GM21367 (cell line): ENCODE results near the gene PSD.
"Not testable (repeated sequence)": the region's sequence is repeated elsewhere in the genome, so short reads cannot be mapped to it uniquely, and the experiment has no call there.

Experiments
- ATAC-seq: cut with Tn5 transposase; IDR thresholded peaks from one replicate; pipeline ENCODE4 v1.9.1; 2021; ENCODE audit not compliant: unreplicated experiment

PSD gene

DNA sequence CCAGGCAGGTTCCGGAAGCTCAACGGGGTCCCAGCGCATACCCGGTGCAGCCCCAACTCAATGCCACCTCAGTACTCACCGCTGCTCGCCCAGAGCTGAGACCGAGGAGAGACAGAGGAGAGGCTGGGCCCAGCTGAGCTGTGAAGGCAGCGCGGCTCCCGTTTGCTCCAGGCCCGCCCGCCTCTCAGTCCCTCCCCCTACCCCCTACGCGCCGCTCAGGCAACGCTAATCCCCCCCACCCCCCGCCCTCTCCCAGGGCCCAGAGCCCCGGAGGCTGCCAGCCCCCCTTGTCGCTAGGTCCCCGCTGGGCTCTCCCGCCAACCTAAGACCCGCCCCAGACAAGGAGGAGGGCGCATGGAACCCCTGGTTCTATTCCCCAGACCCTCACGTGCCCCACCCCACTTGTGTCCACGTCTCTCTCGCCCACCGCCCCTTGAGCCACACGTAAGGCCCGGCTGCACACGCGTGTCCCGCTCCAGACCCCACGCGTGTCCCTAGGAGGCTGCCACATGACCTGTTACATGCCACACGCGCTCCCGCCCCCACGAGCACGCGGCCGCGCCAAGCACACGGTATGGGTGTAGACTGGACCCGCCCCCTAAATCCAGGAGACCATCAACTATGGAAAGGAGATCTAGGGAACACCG lies at the start of gene PSD:
TSS of gene PSD (minus strand) at position 164 of the 647 bp plus-strand sequence. CDS start 1,747 bp downstream, outside the sequence.
- no peak for ATAC-seq

DNA sequence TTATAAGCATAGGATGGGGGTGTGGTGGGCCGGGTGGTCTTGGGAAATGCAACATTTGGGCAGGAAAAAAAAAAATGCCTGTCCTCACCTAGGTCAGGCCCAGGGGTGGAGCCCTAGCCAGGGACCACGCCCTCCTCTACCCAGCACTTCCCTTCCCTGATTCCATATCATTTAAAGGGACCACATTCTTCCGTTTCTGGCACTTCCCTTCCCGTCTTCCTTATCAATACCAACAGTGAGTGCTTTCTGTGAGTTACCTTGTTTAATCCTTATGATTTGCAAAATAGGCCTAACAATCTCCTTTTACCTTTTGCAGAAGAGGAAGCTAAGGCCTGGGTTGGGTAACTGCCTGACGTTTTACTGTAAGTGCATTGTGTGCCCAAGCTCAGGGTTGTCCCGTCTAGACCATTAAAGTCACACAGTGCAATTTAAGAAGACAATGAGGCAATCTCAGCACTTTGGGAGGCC lies 49.4 kb upstream of the PSD start:
- no peak for ATAC-seq

DNA sequence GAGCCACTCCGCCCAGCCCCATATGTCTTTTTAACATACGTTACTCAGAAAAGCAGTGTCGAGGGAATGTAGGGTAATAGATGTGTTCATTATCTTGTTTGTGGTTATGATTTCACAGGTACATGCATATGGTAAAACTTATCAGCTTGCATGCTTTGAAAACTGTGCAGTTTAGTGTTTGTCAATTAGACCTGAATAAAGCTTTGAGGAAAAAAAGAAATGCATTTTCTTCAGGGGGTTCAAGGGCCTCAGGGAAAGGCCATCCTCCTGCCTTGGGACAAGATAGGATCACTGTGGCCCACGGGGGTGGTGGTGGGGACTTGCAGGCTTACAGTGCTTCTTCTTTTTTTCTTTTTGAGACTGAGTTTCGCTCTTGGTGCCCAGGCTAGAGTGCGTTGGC lies 48.7 kb upstream of the PSD start:
- no peak for ATAC-seq

DNA sequence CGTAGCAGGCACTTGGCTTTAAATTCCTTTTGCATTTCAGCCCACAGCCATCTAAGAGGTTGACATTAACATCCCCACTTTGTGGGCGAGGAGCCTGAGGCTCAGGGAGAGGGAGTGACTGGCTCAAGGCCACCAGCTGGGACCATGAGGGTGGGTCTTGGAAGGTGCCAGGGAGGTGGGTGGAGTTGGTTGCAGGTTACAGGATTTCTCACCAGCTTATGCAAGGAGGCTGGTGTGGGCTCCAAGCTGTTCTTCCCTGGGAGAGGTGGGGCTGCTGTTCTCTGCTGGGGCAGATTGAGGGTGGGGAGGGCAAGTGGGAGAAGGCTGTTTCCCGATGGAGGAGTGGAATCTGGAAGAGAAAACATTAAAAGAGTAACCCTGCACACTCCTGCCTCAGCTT lies 46.9 kb upstream of the PSD start:
- no peak for ATAC-seq

DNA sequence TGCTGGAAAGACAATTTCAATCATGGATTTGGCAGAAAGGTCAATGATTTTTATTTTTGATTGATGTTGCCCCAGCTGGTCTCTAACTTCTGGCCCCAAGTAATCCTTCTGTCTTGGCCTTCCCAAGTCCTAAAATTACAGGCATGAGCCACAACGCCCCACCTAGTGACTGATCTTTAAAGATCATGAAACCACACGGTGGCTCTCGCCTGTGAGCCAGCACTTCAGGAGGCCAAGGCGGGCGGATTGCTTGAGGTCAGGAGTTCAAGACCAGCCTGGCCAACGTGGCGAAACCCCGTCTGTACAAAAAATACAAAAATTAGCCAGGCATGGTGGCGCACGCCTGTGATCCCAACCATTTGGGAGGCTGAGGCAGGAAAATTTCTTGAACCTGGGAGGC lies 45.4 kb upstream of the PSD start:
- no peak for ATAC-seq

DNA sequence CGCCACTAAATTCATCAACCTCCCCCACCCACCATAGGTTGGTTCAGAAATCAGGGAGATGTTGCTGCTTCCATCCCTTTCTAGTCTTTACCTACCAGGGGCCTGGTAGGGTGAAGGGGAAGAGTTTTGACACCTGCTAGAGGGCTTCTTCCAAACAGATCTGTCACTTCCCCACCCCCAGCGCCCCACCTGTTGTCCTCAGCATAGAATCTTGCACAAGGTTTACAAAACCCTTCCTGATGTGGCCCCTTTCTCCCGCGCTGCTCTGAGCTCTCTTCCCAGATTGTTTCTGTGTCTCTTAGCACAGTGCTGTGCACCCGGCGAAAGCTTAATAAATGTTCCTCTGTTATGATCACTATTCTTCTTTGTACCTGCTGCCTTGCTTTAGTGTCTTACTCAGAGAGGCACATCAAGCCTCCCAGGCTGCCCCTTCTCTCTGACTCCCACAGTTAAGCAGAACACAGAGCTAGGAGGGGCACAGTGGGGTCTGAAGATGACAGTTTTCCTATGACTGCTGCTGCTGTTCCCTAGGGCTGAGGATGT lies 44.0 kb upstream of the PSD start:
- no peak for ATAC-seq

DNA sequence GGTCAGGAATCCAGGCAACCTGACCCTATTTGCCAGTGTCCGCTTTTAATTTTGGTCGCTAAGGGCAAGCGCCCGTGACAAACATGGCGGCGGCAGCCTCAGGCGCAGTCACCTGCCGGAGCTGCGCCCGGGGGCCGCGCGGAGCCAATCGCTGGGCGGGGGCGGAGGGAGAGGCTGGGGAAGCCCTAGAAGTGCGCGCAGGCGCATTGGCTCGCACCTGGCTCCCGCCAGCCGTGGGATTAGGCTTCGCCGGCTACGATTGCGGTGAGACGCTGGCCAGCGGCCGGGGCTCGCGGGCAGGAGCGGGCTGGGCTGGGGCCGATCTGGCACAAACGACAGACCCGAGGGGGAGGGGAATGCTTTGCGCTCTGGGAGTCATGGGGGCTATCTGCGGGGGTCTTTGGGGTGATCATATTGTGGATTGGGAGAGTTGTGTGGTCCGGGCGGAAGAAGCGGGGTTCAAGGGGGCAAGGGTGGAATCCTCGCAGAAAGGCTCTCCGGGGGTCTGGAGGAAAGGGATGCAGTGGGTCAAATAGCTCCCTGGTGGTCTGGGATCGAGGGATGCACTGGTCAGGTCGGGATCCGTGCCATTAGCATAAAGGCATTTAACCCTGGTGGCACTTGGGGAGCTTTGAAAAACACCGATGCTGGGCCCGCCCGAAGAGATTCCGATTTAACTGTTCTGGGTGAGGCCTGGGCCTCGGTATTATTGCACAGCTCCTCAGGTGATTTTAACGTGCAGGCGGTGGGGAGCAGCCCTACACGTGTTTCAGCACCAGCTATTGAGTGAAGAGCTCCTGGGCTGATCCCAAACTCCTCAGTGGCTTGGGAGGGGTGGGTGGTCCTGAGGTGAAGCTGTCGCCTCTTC lies 42.8 kb upstream of the PSD start:
- ATAC-seq = peak; percentile 80

DNA sequence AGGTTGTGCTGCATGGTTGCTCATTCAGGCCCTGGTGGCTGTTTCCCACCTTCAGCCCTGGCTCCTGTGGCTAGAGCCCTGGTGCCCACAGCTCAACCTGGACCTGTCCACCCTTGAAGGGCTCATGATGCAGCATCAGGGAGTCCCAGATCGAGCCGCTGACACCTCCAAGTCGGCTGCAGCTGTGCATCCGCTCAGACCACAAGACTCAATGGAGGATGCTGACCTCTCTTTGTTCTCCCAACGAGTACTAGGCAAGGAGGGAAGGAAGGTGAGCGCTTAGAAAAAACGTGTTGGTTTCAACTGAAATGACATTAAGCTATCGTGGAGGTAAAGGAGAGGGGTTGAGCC lies 42.2 kb upstream of the PSD start:
- peak; percentile 6 for ATAC-seq

DNA sequence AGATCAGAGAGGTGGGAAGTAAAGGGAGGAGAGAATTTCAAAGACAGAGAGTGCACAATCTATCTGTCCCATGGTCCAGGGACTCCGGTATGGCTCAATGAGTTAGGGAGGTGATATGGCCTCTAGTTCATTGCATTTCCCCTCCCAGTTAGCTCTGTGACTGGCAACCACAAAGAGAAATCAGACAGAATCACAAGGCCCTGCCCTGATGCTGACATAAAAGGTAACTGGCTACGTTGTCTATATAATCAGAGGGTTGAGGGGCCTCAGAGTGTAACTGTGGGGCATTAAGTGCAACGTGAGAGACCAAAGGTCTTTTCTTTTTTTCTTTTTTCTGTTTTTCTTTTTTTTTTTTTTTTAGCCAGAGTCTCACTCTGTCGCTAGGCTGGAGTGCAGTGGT lies 40.1 kb upstream of the PSD start:
- no peak for ATAC-seq

DNA sequence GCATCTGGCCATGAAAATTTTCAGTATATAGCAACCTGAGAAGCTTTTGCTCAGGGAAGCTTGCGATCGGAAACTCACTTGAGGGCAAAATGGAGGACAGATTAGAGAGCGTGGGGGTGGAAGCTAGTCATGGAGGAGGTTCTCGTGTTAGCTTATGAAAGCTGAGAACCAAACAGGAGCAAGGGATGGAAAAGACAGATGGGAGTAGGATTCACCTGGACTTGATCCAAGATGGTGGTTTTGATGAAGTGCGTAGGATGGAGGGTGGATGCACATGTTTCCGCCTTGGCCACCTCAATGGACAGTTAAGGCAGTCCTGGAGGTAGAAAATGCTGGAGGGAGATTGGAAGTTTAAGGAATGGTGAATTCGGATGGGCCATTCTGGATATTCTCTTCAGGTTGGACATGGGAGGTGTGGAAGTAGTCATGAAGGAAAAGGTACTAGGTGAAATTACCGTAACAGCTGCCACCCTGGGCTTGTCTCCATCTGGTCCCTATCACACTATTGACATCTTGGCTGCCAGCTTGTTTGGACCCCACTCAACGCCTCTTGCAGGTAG lies 39.1 kb upstream of the PSD start:
- no peak for ATAC-seq

DNA sequence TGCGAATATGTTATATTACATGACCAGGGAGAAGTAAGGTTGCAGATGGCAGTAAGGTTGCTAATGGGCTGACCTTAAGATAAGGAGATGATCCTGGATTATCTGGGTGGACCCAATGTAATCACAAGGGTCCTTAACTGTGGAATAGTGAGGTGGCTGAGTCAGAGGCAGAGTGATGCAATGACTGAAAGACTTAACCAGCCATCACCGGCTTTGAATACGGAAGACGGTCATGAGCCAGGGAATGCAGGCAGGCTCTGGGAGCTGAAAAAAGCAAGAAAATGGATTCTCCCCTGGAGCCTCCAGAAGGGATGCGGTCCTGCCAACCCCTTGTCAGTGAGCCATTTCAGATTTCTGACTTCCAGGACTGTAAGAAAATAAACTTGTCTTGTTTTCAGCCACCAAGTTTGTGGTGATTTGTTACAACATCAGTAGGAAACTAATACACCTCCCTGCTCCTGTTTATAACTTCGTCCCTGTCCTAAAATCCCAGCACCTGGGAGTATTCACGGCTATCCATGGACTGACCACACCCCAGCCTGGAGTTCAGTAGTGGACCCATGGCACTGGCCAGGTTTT lies 37.4 kb upstream of the PSD start:
- ATAC-seq = no peak

DNA sequence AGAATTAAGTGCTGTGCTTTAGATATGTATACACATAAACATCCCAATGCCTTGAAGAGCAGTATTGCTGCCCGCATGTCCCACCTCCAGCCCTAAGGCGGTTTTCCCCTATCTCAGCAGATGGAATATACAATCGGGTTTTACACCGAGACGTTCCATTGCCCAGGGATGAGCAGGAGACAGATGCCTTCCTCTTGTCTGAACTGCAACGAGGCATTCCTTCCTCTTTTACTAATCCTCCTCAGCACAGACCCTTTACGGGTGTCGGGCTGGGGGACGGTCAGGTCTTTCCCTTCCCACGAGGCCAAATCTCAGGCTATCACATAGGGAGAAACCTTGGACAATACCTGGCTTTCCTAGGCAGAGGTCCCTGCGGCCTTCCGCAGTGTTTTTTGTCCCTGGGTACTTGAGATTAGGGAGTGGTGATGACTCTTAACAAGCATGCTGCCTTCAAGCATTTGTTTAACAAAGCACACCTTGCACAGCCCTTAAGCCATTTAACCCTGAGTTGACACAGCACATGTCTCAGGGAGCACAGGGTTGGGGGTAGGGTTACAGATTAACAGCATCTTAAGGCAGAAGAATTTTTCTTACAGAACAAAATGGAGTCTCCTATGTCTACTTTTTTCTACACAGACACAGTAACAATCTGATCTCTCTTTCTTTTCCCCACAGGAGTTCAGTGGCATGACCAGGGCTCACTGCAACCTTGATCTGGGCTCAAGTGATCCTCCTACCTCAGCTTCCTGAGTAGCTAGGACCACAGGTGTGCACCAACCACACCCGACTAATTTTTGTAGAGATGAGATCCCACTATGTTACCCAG lies 36.3 kb upstream of the PSD start:
- ATAC-seq = not testable (repeated sequence)

DNA sequence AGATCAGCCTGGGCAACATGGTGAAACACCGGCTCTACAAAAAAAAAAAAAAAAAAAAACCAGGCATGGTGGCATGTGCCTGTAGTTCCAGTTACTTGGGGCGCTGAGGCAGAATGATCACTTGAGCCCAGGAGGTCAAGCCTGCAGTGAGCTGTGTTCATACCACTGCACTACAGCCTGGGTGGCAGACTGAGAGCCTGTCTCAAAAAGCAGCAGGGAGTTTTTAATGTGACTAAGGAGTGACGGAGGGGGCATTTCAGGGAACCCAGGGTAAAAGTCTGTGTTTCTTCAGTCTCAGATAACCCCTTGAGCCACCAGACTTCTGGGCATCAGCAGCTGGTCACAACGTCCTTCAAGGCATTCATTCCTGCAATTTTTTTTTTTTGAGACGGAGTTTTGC lies 34.9 kb upstream of the PSD start:
- no peak for ATAC-seq

DNA sequence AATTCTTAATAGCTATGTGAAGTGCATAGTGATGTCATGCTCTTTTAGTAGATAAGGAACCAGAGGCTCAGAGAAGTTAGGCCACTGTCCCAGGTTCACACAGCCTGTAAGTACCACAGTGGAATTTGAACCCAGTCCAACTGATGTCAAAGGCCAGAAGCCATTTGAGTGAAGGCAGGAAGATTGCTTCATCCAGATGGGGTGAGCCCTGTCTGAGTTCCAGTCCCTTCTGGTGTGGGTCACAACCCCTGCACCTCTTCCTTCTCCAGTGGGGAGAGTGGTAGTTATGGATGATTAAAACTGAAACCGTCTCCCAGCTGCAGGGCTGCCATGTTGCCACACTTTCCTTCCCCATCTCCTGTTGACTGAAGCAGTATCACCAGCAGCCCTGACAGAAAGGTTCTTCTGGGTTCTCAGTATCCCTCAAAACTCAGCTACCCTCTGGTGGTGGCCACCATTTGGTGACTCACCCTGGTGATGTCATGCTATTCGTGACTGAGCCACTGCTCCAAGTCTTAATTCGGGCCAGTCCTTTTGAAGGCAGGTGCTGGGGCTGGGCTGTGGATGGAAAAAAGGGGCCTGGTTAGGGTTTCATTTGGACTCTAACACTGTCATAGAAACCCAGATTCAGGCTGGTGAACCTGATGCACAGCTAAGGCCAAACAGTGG lies 34.2 kb upstream of the PSD start:
- ATAC-seq = no peak

DNA sequence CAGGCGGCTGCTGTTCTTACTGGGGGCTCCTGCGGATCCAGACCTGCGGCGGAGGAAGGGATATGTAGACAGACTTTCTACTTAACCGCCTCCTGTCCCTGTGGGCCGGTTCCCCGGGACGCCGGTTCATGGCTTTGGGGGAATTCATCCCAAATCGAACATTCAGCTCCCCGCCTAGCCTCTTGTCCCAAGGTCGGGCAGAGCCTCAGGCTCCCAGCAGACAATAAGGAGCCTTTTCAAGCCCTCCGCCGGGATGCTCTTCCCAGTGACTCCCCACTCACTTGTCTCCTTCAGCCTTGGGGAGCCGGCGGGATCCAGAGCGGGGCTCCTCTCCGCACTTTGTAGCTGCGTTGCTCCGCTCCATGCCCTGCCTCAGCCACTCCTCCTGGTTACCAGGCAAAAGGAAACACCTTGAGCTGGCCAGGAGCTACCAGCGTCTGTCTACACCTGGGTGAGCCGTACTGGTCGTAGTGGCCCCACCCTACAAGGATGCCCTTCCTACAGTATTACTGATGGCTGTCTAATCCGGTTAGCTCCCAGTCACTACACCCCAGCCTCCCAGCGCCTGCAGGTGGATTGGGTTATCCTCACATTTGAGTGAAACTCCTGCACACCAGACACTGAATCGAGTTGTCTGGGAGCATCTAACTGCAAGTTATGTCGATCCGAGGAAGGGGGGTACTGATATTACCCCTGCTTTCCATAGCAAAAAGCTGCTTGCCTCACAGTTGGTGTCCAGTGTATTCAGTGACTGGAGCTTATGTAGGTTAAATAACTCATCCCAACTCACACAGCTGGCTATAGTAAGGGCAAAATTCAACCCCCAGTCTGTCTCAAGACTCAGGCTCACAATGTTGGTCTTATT lies 32.8 kb upstream of the PSD start, which contains the start of gene C10orf95:
TSS of gene C10orf95 (minus strand) at position 439 of the 865 bp plus-strand sequence. CDS start 450 bp downstream, outside the sequence.
- ATAC-seq = no peak

DNA sequence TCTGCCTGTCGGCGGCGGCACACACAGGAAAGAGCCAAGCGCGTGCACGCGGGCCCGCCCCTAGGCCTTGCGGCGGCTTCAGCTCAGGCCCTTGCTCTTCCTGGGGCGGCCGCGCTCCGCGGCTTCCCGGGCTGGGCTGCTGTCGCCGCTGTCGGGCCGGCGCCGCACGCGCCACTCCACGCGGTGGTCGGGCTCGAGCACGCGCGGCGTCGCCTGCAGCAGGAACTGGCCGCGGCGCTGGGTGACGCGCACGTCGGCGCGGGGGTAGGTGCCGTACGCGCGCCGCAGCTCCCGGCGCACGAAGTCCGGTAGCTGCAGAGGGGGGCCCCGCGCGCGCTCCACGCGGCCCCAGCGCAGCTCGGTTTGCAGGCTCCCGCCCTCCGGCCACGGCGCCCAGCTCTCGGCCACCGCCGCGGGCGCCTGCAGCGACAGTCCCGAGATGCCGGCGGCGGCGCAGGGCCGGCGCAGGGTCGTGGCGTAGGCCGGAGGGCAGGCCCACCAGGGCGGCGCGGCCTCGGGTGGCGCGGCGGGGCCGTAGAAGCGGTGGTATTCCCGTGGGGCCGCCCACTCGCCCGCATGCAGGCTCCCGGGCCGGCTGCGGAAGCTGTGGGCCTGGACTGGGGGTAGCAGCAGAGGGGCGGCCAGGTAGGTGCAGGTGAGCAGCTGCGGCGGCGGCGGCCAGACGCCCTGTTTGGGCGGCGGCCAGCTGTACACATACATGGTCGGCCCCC lies 32.0 kb upstream of the PSD start:
- peak; percentile 67 for ATAC-seq

DNA sequence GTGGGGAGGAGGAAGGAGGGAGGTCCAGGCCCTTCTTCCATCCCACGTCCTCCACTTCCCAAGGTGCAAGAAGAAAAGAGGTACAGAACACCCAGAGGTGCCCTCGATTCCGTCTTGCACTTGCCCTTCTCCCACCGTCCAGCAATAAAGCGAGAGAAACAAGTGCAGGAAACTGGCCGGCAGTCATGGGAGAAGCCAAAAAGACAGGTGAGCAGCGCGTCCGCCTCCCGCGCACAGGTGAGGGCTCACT lies 31.5 kb upstream of the PSD start:
- no peak for ATAC-seq

DNA sequence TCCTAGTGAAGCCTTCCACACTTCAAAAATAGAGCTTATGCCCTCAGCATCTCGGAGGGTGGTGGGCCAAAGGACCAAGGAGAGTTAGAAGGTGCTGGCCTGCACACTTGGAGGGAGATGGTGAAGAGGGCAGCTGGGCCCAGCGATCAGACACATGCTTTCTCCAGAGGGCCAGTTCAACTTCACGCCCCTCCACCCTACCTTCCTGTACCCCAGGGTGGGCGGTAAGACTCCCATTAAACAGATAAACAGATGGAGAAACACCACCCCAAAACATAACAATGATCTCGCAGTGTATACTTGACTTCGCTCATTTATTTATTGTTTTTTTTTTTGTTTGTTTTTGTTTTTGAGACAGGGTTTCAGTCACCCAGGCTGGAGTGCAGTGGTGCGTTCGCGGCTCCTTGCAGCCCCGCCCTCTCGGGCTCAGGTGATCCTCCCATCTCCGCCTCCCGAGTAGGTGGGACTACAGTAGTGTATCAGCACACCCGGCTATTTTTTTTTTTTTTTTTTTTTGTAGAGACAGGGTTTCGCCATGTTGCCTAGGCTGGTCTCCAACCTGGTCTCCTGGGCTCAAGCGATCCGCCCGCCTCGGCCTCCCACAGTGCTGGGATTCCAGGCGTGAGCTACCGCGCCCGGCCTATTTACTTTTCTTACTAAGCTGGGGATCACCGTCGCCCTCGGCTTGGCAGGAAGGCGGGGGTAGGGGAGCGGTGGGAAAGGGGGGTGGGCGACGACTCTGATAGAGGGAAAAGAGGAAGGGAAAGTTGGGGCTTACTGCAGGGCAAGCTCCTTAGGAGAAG lies 30.9 kb upstream of the PSD start:
- peak; percentile 53 for ATAC-seq
